Panc1 (cell line): Measurements from ENCODE around the gene IFT27.

ENCODE experiments used
- CTCF ChIP-seq: fragments of 450-650 bp; IDR thresholded peaks from 2 replicates; pipeline ENCODE4 v1.5.1; 2017; ENCODE audit warnings: mild to moderate bottlenecking
- POLR2AphosphoS5 ChIP-seq: IDR thresholded peaks from 2 replicates; pipeline ENCODE4 v1.6.1; 2012; ENCODE audit warnings: mild to moderate bottlenecking, low read depth, low read length, moderate library complexity
- SIN3A ChIP-seq: IDR thresholded peaks from 2 replicates; pipeline ENCODE4 v1.6.1; 2012; ENCODE audit warnings: low read depth, mild to moderate bottlenecking, low read length, moderate library complexity, borderline replicate concordance; ENCODE audit not compliant: insufficient read depth
- TCF7L2 ChIP-seq: IDR thresholded peaks from 2 replicates; pipeline ENCODE4 v1.6.1; 2011; ENCODE audit warnings: mild to moderate bottlenecking, low read depth, low read length, inconsistent platforms
- TF ChIP-seq, protein P1 (sequence below), 2 experiments: IDR thresholded peaks; 2 replicates each; pipeline ENCODE4 v1.6.1; 2011 to 2012; ENCODE audit warnings: low read depth in 2 of 2, control low read depth in 1 of 2, low read length in 1 of 2, mild to moderate bottlenecking in 1 of 2, moderate library complexity in 1 of 2; ENCODE audit not compliant: insufficient read depth in 1 of 2

- no peak for TF ChIP-seq CTCF
- no peak for TF ChIP-seq SIN3A
- TF ChIP-seq TCF7L2, result no peak
- TF ChIP-seq POLR2AphosphoS5, result no peak
- TF ChIP-seq, protein P1, sequence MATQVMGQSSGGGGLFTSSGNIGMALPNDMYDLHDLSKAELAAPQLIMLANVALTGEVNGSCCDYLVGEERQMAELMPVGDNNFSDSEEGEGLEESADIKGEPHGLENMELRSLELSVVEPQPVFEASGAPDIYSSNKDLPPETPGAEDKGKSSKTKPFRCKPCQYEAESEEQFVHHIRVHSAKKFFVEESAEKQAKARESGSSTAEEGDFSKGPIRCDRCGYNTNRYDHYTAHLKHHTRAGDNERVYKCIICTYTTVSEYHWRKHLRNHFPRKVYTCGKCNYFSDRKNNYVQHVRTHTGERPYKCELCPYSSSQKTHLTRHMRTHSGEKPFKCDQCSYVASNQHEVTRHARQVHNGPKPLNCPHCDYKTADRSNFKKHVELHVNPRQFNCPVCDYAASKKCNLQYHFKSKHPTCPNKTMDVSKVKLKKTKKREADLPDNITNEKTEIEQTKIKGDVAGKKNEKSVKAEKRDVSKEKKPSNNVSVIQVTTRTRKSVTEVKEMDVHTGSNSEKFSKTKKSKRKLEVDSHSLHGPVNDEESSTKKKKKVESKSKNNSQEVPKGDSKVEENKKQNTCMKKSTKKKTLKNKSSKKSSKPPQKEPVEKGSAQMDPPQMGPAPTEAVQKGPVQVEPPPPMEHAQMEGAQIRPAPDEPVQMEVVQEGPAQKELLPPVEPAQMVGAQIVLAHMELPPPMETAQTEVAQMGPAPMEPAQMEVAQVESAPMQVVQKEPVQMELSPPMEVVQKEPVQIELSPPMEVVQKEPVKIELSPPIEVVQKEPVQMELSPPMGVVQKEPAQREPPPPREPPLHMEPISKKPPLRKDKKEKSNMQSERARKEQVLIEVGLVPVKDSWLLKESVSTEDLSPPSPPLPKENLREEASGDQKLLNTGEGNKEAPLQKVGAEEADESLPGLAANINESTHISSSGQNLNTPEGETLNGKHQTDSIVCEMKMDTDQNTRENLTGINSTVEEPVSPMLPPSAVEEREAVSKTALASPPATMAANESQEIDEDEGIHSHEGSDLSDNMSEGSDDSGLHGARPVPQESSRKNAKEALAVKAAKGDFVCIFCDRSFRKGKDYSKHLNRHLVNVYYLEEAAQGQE (IDR thresholded peaks at IDR 0.05; ENCODE audit: insufficient read depth in 1 of 2, low read depth in 2 of 2, low read length in 1 of 2), result no peak
These were observed 18.9 kb downstream of the IFT27 start for GRCh38 chr22:36756746-36757655.
